ENCODE data around the gene DBP. TPM values are rescaled to one million over a fixed set of nuclear protein-coding genes. Genes with fewer than 3 reads are reported as not detected.

DBP gene
- polyA plus RNA-seq, 2 of the 4 experiments (the other 2 are of a cell fraction): 2.5 to 3.8 TPM

DNA sequence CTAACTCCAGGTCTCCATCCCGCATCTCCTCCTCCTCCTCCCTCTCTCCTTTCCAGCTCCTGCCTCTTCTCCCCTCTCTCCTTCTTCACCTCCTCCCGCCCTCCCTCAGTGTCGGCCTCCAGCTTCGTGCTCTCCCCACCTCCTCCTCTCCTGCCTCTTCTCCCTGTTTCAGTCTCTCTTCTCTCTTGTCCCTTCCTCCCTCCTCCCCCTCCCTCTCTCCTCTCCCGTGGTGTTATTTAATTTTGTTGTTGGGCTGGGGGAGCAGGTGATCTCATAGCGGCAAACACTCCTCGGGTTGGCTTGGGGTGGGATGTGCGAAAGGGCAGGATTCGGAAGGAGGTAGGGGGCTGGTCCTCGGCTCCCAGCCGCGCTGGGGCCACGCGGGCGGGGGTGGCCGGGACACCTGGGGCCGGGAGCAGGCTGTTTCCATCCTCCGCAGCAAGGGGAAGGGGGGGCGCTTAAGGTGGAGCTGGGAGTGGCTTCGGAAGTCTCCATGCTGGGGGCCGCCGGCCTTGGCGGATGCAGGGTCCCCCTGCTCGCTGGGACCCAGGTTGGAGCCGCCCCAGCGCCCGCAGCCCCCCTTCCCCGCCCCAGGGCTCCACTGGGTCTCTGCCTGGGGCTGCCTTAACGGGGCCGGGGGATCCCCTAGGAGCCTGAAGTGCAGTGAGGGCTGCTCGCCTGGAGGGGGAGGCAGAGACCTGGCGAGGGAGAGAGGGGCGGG lies 9.0 kb upstream of the DBP start, which contains the start of gene CA11 (continued):
- TF ChIP-seq PHF8 (IDR thresholded peaks at IDR 0.05; ENCODE audit: borderline replicate concordance, low read depth) (0 out of 2 replicates have a peak, but pooled peaks have one; percentile 18), CBX8 (IDR thresholded peaks at IDR 0.05) (no peak), CHD4 (IDR thresholded peaks at IDR 0.05; ENCODE audit: borderline replicate concordance) (no peak)

- H3K4me2 ChIP-seq: peak overlapping the region; percentile 94
- 2% methylated on average over 6 of the region's 6 CpGs for WGBS (ENCODE audit: missing lambda C conversion rate)
- ChIA-PET POLR2A (interaction anchor here (1.0 to 3.1 kb wide), 10 partner anchors 11 to 316 kb away, joined by 3 to 15 read pairs (median 4); partner anchors contain the start of genes PPP1R15A, RPL18 and SPHK2), CTCF (interaction anchor here (0.5 to 3.5 kb wide), 59 partner anchors 9 to 348 kb away, joined by 3 to 39 read pairs (median 4); partner anchors contain the start of genes FUT1, FUT2, HSD17B14 and IZUMO1)
- peak overlapping the region; percentile 87 to 88 for H3K27ac ChIP-seq
- peak overlapping the region; percentile 54 for H3K4me3 ChIP-seq
- TF ChIP-seq ZNF302 (CRISPR knock-in tag; IDR thresholded peaks at IDR 0.05): no peak
- TF ChIP-seq, protein P1, sequence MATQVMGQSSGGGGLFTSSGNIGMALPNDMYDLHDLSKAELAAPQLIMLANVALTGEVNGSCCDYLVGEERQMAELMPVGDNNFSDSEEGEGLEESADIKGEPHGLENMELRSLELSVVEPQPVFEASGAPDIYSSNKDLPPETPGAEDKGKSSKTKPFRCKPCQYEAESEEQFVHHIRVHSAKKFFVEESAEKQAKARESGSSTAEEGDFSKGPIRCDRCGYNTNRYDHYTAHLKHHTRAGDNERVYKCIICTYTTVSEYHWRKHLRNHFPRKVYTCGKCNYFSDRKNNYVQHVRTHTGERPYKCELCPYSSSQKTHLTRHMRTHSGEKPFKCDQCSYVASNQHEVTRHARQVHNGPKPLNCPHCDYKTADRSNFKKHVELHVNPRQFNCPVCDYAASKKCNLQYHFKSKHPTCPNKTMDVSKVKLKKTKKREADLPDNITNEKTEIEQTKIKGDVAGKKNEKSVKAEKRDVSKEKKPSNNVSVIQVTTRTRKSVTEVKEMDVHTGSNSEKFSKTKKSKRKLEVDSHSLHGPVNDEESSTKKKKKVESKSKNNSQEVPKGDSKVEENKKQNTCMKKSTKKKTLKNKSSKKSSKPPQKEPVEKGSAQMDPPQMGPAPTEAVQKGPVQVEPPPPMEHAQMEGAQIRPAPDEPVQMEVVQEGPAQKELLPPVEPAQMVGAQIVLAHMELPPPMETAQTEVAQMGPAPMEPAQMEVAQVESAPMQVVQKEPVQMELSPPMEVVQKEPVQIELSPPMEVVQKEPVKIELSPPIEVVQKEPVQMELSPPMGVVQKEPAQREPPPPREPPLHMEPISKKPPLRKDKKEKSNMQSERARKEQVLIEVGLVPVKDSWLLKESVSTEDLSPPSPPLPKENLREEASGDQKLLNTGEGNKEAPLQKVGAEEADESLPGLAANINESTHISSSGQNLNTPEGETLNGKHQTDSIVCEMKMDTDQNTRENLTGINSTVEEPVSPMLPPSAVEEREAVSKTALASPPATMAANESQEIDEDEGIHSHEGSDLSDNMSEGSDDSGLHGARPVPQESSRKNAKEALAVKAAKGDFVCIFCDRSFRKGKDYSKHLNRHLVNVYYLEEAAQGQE (IDR thresholded peaks at IDR 0.05): no peak
- no peak for TF ChIP-seq TFCP2L1 (CRISPR knock-in tag; IDR thresholded peaks at IDR 0.05)
- TF ChIP-seq HOXB5 (CRISPR knock-in tag; IDR thresholded peaks at IDR 0.05): no peak
- TF ChIP-seq MAX (IDR thresholded peaks at IDR 0.05): no peak
- TF ChIP-seq HEYL (CRISPR knock-in tag; IDR thresholded peaks at IDR 0.05): no peak
- TF ChIP-seq NPAS2 (CRISPR knock-in tag; IDR thresholded peaks at IDR 0.05; ENCODE audit: borderline replicate concordance): no peak
- no peak for TF ChIP-seq BHLHE40 (IDR thresholded peaks at IDR 0.05; ENCODE audit: low read depth, low read length)
- no peak for TF ChIP-seq RARB (CRISPR knock-in tag; IDR thresholded peaks at IDR 0.05)
- no peak for TF ChIP-seq MYC (IDR thresholded peaks at IDR 0.05; ENCODE audit: borderline replicate concordance, low read length)
- no peak for TF ChIP-seq RCOR1 (IDR thresholded peaks at IDR 0.05; ENCODE audit: low read depth, low read length)
- TF ChIP-seq POLR2A (IDR thresholded peaks at IDR 0.05; ENCODE audit: low read length): no peak
- TF ChIP-seq ELK1 (IDR thresholded peaks at IDR 0.05; ENCODE audit: low read depth, low read length): no peak
- no peak for TF ChIP-seq MAZ (IDR thresholded peaks at IDR 0.05; ENCODE audit: borderline replicate concordance, low read depth, low read length)
- TF ChIP-seq ZFP36 (IDR thresholded peaks at IDR 0.05; ENCODE audit: borderline replicate concordance, partially characterized antibody): no peak
- no peak for TF ChIP-seq JUNB (IDR thresholded peaks at IDR 0.05)
- TF ChIP-seq, protein P2, sequence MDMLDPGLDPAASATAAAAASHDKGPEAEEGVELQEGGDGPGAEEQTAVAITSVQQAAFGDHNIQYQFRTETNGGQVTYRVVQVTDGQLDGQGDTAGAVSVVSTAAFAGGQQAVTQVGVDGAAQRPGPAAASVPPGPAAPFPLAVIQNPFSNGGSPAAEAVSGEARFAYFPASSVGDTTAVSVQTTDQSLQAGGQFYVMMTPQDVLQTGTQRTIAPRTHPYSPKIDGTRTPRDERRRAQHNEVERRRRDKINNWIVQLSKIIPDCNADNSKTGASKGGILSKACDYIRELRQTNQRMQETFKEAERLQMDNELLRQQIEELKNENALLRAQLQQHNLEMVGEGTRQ (IDR thresholded peaks at IDR 0.05): no peak
- ATAC-seq (peak; percentile 45 to 51), DNase-seq (ENCODE audit: low read depth in 1 of 2, low spot score in 1 of 2) (no peak), FAIRE-seq (no peak)
- H3K4me1 ChIP-seq: peaks cover 18% of the 10 kb centered on the region; the same call in 2 of the 3 replicates
- H3K9me3 ChIP-seq: no peaks in the 10 kb centered on the region
Observed at GRCh38 chr19:48645620-48646000, 8.4 kb upstream of the DBP start.

All from A549 (cell line).